Right cardiac atrium (tissue), 5 donors: ENCODE results near the gene PPFIA4. TPM values are rescaled to one million over a fixed set of nuclear protein-coding genes. Genes with fewer than 3 reads are reported as not detected.

Experiments used
- ATAC-seq, 2 donors: fragments of 200-7000 bp; cut with Tn5 transposase; one replicate each; pipeline versions ENCODE4 v1.8.0 to v1.9.1; 2020; ENCODE audit warnings: moderate library complexity in 2 of 2, mild to moderate bottlenecking in 1 of 2
- DNase-seq, 3 donors: peaks; one replicate each; pipeline ENCODE4 v3.0.0-alpha.2; 2020
- H3K27ac ChIP-seq: one replicate; pipeline ENCODE4 v1.5.1; 2013; ENCODE audit warnings: mild to moderate bottlenecking, low read length, control low read depth, moderate library complexity
- H3K27me3 ChIP-seq: one replicate; pipeline ENCODE4 v1.6.1; 2013; ENCODE audit not compliant: control insufficient read depth, insufficient read depth
- H3K4me1 ChIP-seq: one replicate; pipeline ENCODE4 v1.6.1; 2013; ENCODE audit warnings: low read length; ENCODE audit not compliant: control insufficient read depth, insufficient read depth
- H3K4me3 ChIP-seq: one replicate; pipeline ENCODE4 v1.5.1; 2013; ENCODE audit warnings: low read length, control low read depth
- H3K9me3 ChIP-seq: one replicate; pipeline ENCODE4 v1.6.1; 2013; ENCODE audit warnings: low read length; ENCODE audit not compliant: control insufficient read depth
- WGBS: extraction: QIAGEN DNeasy Blood & Tissue Kit; methylation state at CpG from one replicate; pipeline ENCODE4 v1.1.7; 2013; 5-methylcytosine and 5-hydroxymethylcytosine counted together
- intact Hi-C, 4 donors: fragments of 100-400 bp; cut with DNase I; formaldehyde crosslinking; loops; one replicate each; pipeline versions ENCODE4 v1.11.0 to v1.14.0; 2022 to 2023
- polyA plus RNA-seq: library from polyadenylated mRNA; stranded (reverse); fragments of 200-250 nt; gene quantifications from one replicate; pipeline ENCODE4 v1.2.3, GENCODE V29; 2013
- total RNA-seq, 4 donors: library from RNA; stranded (reverse); fragmentation: NEBNext Ultra II Directional; extraction: Animal tissue kit (Norgen Biotek cat#: 25700); gene quantifications; one replicate each; pipeline ENCODE4 v1.2.1, GENCODE V29; 2021
- donor health status: healthy with polysubstance abuse.
- donor health status: DM: no; HTN: yes; CAD: no.
- donor health status: DM: no; HTN: no; CAD: no.
- donor health status: DM: no; HTN: yes; CAD: no; lungs with severe emphysema.
- donor health status: DM: yes; HTN: yes; CAD: no.

The PPFIA4 gene
- total and polyA plus RNA-seq, 5 donors, result 14.0 to 50.3 (median 29.3) TPM

DNA sequence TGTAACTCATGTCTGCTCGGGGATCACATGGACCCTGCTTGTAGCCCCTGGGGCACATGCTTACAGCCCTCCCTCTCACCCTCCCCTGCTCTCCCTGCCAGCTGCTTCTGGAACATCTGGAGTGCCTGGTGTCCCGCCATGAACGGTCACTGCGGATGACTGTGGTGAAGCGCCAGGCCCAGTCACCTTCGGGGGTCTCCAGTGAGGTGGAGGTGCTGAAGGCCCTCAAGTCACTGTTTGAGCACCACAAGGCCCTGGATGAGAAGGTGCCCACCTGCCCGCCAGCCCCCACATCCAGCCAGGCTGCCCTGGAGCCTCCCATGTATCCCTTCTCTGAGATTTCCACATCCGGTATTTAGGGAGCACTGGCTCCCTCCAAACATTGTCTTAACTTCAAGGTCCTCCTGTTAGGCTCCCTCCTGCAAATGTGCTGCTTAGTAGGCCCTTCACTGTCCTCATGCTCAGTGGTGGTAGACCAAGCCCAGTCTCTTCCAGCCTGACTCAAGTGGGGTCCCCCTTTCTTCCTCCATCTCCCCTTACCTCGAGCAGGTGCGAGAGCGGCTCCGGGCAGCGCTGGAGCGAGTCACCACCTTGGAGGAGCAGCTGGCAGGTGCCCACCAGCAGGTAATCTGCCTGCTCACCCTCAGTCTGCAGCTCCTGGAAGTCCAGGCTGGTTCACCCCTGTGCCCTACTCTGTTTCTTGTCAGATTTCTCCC lies 17.7 kb downstream of the PPFIA4 start:
- intact Hi-C loops, result loop anchor here (5.0 to 10.0 kb wide), 3 partner anchors 73 to 221 kb away; no protein-coding TSS in a partner anchor
- H3K4me3 ChIP-seq, result no peak overlapping the region
- peaks cover 4% of the 10 kb centered on the region for H3K4me1 ChIP-seq
- no peak for DNase-seq
- no peaks in the 10 kb centered on the region for H3K27me3 ChIP-seq
- WGBS, result 94% methylated on average over 14 of the region's 14 CpGs
- no peak overlapping the region for H3K27ac ChIP-seq
- ATAC-seq, result no peak
- no peaks in the 10 kb centered on the region for H3K9me3 ChIP-seq

DNA sequence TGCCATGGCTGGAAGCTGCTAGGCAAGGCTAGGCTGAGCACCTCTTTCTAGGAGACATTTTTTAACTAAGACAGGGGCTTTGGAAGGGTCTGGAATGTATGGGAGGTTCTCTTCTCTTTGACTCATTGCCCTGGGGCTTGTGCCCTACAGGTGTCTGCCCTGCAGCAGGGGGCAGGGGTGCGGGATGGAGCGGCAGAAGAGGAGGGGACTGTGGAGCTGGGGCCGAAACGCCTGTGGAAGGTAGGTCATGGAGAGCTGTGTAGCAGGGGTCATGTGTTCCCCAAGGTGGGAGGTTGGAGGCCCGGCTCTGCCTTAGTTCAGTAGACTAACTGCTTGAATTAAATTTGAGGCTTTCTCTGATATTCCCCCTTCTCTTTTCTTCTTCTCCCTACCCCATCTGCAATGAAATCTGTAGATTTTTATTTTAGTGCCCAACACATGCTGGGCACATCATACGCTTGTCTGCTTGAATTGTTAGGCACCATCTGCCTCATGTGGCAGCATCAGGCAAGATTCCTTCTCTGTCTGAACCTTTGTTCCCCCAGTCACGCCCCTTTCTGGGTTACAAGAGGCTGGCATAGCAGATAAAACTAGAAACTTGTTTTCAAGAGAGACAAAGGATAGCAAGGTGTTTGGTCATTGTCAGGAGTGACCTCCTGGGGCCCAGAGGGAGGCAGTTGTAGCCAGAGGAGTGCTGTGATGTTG lies 18.4 kb downstream of the PPFIA4 start:
- WGBS, result 88% methylated on average over 7 of the region's 7 CpGs
- no peak for DNase-seq
- intact Hi-C loops, result loop anchor here (5.0 to 10.0 kb wide), 3 partner anchors 73 to 220 kb away; no protein-coding TSS in a partner anchor
- Histone ChIP-seq H3K4me3 (no peak overlapping the region), H3K27ac (no peak overlapping the region), H3K27me3 (no peaks in the 10 kb centered on the region), H3K4me1 (peaks cover 4% of the 10 kb centered on the region), H3K9me3 (no peaks in the 10 kb centered on the region)
- ATAC-seq, result no peak

DNA sequence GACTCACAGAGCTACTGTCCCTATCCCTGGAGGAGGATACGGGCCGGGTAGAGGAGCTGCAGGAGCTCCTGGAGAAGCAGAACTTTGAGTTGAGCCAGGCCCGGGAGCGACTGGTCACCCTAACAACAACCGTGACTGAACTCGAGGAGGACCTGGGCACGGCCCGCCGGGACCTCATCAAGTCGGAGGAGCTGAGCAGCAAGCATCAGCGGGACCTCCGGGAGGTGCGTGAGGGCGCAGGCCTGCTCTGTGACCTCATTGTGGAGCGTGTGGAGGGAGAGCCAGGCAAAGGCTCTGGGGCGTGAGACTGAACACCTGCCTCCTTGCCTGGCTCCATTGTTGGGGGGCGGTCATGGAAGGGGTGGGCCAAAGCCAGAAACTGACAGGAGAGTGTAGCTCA lies 19.0 kb downstream of the PPFIA4 start:
- H3K4me3 ChIP-seq, result no peak overlapping the region
- intact Hi-C loops, result loop anchor here in 1 of 4 donors (10.0 kb wide), 1 partner anchor 219 kb away; no protein-coding TSS in a partner anchor

DNA sequence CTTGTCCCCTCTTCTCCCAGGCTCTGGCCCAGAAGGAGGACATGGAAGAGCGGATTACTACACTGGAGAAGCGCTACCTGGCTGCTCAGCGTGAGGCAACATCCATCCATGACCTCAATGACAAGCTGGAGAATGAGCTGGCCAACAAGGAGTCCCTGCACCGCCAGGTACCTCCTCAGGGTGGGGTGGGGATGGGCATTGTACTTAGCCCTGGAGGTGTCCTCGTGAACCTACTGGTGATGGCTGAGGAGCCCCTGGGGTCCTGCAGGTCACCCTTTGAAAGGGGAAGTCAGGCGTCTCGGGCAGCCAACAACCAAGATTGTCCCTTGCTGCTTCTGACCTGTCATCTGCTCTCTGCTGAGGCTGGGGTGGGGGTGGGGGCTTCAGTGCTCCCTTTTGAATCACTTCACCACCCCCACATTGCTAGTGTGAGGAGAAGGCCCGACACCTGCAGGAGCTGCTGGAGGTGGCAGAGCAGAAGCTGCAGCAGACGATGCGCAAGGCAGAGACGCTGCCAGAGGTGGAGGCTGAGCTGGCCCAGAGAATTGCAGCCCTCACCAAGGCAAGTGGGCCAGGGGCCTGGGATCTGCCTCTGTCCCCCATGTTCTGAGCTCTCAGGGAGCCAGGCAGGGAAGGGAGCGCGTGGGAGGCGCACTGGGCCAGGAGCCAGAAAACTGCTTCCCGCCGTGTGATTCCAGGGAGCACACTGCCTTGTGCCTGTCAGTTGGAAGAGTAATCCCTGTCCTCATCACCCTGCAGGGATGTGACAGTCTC lies 19.7 kb downstream of the PPFIA4 start:
- no peaks in the 10 kb centered on the region for H3K9me3 ChIP-seq
- H3K27me3 ChIP-seq, result no peaks in the 10 kb centered on the region
- 77% methylated on average over 16 of the region's 16 CpGs for WGBS
- H3K4me3 ChIP-seq, result no peak overlapping the region
- ATAC-seq (no peak), DNase-seq (no peak)
- H3K27ac ChIP-seq, result no peak overlapping the region
- intact Hi-C loops, result loop anchor here in 1 of 4 donors (10.0 kb wide), 1 partner anchor 219 kb away; no protein-coding TSS in a partner anchor
- peaks cover 2% of the 10 kb centered on the region for H3K4me1 ChIP-seq

More for the DNA sequence above, 19.0 kb downstream of the PPFIA4 start:
- Histone ChIP-seq H3K27ac (no peak overlapping the region), H3K9me3 (no peaks in the 10 kb centered on the region), H3K27me3 (no peaks in the 10 kb centered on the region), H3K4me1 (peaks cover 2% of the 10 kb centered on the region)
- no peak for DNase-seq
- 94% methylated on average over 17 of the region's 17 CpGs for WGBS
- ATAC-seq, result no peak

DNA sequence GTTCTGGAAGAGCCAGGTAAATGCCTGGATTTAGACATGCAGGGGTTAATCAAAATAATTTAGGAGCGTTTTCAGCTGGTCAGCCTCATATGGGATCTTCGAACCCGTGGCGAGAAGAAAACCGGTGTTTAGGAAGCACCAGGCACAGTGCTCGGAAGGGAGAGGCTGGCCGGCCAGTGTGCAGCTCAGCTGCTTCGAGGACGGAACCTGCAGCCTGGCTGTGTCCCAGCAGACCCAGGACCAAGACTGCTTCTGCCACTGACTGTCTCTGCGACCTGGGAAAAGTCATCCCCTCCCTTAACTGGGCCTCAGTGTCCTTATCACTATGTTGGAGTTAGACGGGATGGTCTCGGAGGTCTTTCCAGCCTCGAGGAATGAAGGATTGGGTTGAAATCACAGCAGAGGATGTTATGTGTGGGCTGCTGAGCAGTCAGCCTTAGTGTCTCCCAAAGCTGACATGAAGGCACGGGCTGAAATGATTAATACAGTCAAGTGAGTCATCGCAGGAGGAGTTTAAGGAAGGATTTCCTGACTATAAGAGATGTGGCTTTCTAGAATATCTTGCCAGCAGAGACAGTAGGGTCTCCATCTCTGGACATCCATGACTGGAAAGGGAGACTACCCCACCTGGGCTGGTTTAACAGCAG lies 20.8 kb downstream of the PPFIA4 start:
- ATAC-seq, result peak in 1 of 2 donors; percentile 39

DNA sequence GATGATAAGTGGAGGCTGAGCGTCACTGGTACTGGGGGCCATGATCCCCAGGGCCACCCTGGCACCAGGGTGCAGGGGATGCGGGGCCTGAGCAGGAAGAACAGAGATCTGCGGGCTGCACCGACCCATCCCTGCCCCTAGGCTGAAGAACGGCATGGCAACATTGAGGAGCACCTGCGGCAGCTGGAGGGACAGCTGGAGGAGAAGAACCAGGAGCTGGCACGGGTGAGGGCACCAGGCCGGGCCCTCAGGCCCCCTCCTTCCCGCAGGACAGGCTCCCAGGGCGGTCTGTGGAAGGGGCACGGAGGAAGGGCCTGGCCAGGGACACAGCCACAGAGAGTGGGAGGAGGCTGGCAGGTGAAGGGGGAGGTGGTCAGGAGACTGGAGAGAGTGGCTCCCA lies 21.8 kb downstream of the PPFIA4 start:
- H3K4me3 ChIP-seq, result no peak overlapping the region
- H3K9me3 ChIP-seq, result no peaks in the 10 kb centered on the region
- intact Hi-C loops, result loop anchor here in 1 of 4 donors (10.0 kb wide), 1 partner anchor 217 kb away; no protein-coding TSS in a partner anchor
- ATAC-seq, result no peak
- no peaks in the 10 kb centered on the region for H3K27me3 ChIP-seq
- H3K27ac ChIP-seq, result no peak overlapping the region
- WGBS, result 96% methylated on average over 11 of the region's 11 CpGs
- peaks cover 2% of the 10 kb centered on the region for H3K4me1 ChIP-seq
- DNase-seq, result no peak

More for the DNA sequence above, 20.8 kb downstream of the PPFIA4 start:
- 37% methylated on average over 15 of the region's 15 CpGs for WGBS
- intact Hi-C loops, result loop anchor here in 1 of 4 donors (10.0 kb wide), 1 partner anchor 218 kb away; no protein-coding TSS in a partner anchor
- H3K27ac ChIP-seq, result no peak overlapping the region
- no peaks in the 10 kb centered on the region for H3K9me3 ChIP-seq
- no peak overlapping the region for H3K4me3 ChIP-seq
- DNase-seq, result no peak
- no peaks in the 10 kb centered on the region for H3K27me3 ChIP-seq
- peaks cover 2% of the 10 kb centered on the region for H3K4me1 ChIP-seq

DNA sequence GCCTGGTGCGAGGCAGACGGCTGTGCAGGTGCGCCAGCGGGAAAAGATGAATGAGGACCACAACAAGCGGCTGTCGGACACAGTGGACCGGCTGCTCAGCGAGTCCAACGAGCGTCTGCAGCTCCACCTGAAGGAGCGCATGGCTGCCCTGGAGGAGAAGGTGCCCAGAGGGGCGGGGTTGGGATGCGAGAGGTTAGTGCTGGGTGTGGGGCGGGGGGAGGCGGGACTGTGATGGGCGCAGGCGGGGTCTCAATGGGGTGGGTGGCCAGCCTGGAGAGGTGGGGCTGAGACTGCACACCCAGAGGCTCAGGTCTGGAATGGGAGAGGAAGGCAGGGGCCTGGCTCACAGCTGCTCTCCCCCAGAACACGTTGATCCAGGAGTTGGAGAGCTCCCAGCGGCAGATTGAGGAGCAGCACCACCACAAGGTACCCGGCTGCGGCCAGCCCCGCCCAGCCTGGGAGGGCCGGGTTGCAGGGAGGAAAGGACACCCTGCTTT lies 22.3 kb downstream of the PPFIA4 start:
- intact Hi-C loops, result loop anchor here in 1 of 4 donors (10.0 kb wide), 1 partner anchor 216 kb away; no protein-coding TSS in a partner anchor
- H3K27ac ChIP-seq, result no peak overlapping the region
- no peaks in the 10 kb centered on the region for H3K27me3 ChIP-seq
- no peak overlapping the region for H3K4me3 ChIP-seq
- H3K9me3 ChIP-seq, result no peaks in the 10 kb centered on the region
- peaks cover 2% of the 10 kb centered on the region for H3K4me1 ChIP-seq
- peak in 1 of 2 donors; percentile 14 for ATAC-seq
- WGBS, result 88% methylated on average over 23 of the region's 23 CpGs
- DNase-seq, result no peak

DNA sequence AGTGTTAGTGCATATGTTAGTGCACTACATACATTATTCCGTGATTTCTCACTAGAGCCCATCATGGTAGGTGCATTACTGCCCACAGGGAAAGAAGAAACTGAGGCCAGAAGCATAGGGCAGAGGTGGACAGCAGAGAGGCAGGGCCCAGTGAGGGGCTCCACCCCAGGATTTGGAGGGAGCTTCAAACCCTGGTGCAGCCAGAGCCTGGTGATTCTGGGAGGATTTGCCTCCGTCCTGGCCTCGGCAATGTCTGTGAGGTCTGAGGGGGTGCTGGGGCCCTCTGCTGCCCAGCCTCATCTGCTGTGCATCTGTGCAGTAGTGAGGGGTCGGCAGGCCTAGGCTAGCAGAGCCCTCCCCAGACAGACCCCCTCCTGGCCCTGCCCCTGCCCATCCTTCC lies 22.8 kb downstream of the PPFIA4 start:
- H3K9me3 ChIP-seq, result no peaks in the 10 kb centered on the region
- no peak overlapping the region for H3K27ac ChIP-seq
- H3K4me1 ChIP-seq, result peaks cover 2% of the 10 kb centered on the region
- WGBS, result 89% methylated on average over 4 of the region's 4 CpGs
- intact Hi-C loops, result loop anchor here in 1 of 4 donors (10.0 kb wide), 1 partner anchor 216 kb away; no protein-coding TSS in a partner anchor
- H3K4me3 ChIP-seq, result no peak overlapping the region
- DNase-seq (no peak), ATAC-seq (no peak)
- no peaks in the 10 kb centered on the region for H3K27me3 ChIP-seq

DNA sequence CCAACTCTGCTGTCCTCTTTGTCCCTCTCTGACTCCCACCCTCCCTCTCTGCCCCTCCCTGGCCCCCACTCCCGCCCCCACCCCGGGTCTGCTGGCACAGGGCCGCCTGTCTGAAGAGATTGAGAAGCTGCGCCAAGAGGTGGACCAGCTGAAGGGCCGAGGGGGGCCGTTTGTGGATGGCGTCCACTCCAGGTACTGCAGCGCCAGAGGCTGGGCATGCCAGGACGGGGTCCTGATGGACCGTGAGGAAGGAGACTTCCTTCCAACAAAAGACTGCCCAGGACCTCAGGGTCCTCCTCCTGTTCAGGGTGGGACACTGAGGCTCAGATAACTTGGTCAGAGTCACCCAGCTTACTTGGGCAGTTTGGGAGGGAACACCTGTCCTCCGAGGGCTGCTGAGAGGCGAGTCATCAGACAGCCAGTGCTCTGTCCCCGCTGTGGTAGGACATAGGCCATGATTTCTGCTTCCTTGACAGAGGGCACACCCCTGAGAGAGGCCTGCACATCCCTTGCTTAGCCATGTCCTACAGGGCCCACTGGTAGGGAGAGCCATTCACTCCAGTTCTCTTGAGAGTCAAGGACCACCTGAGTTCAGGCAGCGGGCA lies 23.4 kb downstream of the PPFIA4 start:
- no peak for DNase-seq
- Histone ChIP-seq H3K9me3 (no peaks in the 10 kb centered on the region), H3K27me3 (no peaks in the 10 kb centered on the region), H3K27ac (no peak overlapping the region), H3K4me1 (peaks cover 2% of the 10 kb centered on the region), H3K4me3 (no peak overlapping the region)
- no peak for ATAC-seq
- WGBS, result 85% methylated on average over 14 of the region's 14 CpGs
- intact Hi-C loops, result loop anchor here in 1 of 4 donors (10.0 kb wide), 1 partner anchor 215 kb away; no protein-coding TSS in a partner anchor

DNA sequence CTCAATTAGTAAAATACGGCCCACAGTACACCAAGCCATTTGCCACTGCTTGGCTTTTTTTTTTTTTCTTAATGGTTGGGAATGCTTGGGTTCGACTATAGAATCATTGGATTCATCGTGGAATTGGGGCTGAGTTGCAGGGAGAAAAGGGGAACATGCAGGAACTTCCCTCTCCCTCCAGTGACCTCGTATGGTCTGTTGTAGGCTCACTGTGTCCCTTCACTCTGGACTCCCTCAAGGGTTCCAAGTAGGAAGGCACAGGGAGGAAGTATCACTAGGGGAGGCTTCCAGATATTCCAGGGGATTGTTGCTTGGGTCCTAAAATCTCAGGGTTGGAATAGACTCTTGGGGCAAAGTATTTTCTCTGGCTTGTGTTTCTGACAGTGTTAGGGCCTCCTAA lies 24.5 kb downstream of the PPFIA4 start:
- Histone ChIP-seq H3K4me1 (peaks cover 2% of the 10 kb centered on the region), H3K9me3 (no peaks in the 10 kb centered on the region), H3K27ac (no peak overlapping the region), H3K27me3 (no peaks in the 10 kb centered on the region), H3K4me3 (no peak overlapping the region)
- no peak for ATAC-seq
- no peak for DNase-seq
- intact Hi-C loops, result no loop called here
- 88% methylated on average over 4 of the region's 4 CpGs for WGBS
